ENCODE data around the gene CDCP2.
"Not testable (repeated sequence)": the region's sequence is repeated elsewhere in the genome, so short reads cannot be mapped to it uniquely, and the experiment has no call there.

CDCP2 gene

GRCh38 chr1:54117815-54118563 is 34.8 kb downstream of the CDCP2 start:
- no peak for DNase-seq (ENCODE audit: low read depth in 2 of 2)

- no peak for DNase-seq (ENCODE audit: low read depth in 2 of 2)
Measured at GRCh38 chr1:54115520-54115919, 37.3 kb downstream of the CDCP2 start.

- DNase-seq (ENCODE audit: low read depth in 2 of 2) = no peak
Measured at GRCh38 chr1:54114955-54115354, 37.8 kb downstream of the CDCP2 start.

- DNase-seq (ENCODE audit: low read depth in 2 of 2) = no peak
Measured at GRCh38 chr1:54114001-54114400, 38.8 kb downstream of the CDCP2 start.

- DNase-seq (ENCODE audit: low read depth in 2 of 2) = no peak
Measured at GRCh38 chr1:54112705-54113368, 40.0 kb downstream of the CDCP2 start.

- no peak for DNase-seq (ENCODE audit: low read depth in 2 of 2)
Measured at GRCh38 chr1:54112027-54112426, 40.8 kb downstream of the CDCP2 start.

- no peak for DNase-seq (ENCODE audit: low read depth in 2 of 2)
Measured at GRCh38 chr1:54111624-54112023, 41.2 kb downstream of the CDCP2 start.

GRCh38 chr1:54110996-54111395 is 41.8 kb downstream of the CDCP2 start:
- no peak for DNase-seq (ENCODE audit: low read depth in 2 of 2)

GRCh38 chr1:54109129-54110090 is 43.4 kb downstream of the CDCP2 start:
- no peak for DNase-seq (ENCODE audit: low read depth in 2 of 2)

GRCh38 chr1:54108156-54108555 is 44.6 kb downstream of the CDCP2 start:
- DNase-seq (ENCODE audit: low read depth in 2 of 2) = no peak

GRCh38 chr1:54107131-54107530 is 45.7 kb downstream of the CDCP2 start:
- no peak for DNase-seq (ENCODE audit: low read depth in 2 of 2)

GRCh38 chr1:54105736-54106269 is 47.0 kb downstream of the CDCP2 start:
- no peak for DNase-seq (ENCODE audit: low read depth in 2 of 2)

GRCh38 chr1:54105080-54105479 is 47.7 kb downstream of the CDCP2 start:
- DNase-seq (ENCODE audit: low read depth in 2 of 2) = no peak

GRCh38 chr1:54104613-54105012 is 48.2 kb downstream of the CDCP2 start:
- DNase-seq (ENCODE audit: low read depth in 2 of 2) = not testable (repeated sequence)

GRCh38 chr1:54103414-54103813 is 49.4 kb downstream of the CDCP2 start:
- no peak for DNase-seq (ENCODE audit: low read depth in 2 of 2)

- no peak for DNase-seq (ENCODE audit: low read depth in 2 of 2)
Measured at GRCh38 chr1:54100500-54100899, 52.3 kb downstream of the CDCP2 start.

GRCh38 chr1:54099061-54099610 is 53.7 kb downstream of the CDCP2 start:
- DNase-seq (ENCODE audit: low read depth in 2 of 2) = no peak

- no peak for DNase-seq (ENCODE audit: low read depth in 2 of 2)
Measured at GRCh38 chr1:54096877-54097240, 55.9 kb downstream of the CDCP2 start.

- no peak for DNase-seq (ENCODE audit: low read depth in 2 of 2)
Measured at GRCh38 chr1:54096227-54096876, 56.4 kb downstream of the CDCP2 start.

- no peak for DNase-seq (ENCODE audit: low read depth in 2 of 2)
Measured at GRCh38 chr1:54095546-54096226, 57.1 kb downstream of the CDCP2 start.

- not testable (repeated sequence) for DNase-seq (ENCODE audit: low read depth in 2 of 2)
Measured at GRCh38 chr1:54094730-54095105, 58.1 kb downstream of the CDCP2 start.
